ENCODE results near the gene ANKRD33B.
A peak's percentile ranks its signal among the peaks of the same experiment; 100 is the strongest.
"Not testable (repeated sequence)": the region's sequence is repeated elsewhere in the genome, so short reads cannot be mapped to it uniquely, and the experiment has no call there.

ANKRD33B gene

DNA sequence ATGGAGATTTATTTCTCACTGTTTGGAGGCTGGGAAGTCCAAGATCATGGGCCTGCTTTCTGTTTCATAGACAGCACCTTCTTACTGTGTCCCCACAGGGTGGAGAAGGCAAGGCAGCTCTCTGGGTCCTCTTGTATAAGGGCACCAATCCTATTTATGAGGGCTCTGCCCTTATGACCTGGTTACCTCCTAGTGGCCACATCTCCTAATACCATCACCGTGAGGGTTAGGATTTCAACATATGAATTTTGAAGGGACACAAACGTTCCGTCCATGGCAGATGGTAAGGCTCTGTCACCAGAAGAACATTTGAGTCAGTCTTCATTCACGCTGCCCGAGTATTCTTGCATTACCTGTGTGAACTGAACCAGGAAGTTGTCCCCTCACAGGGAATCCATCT is 48.4 kb downstream of the ANKRD33B start:
- DNase-seq (ENCODE audit: low read depth in 2 of 3, low spot score in 1 of 3): no peak

DNA sequence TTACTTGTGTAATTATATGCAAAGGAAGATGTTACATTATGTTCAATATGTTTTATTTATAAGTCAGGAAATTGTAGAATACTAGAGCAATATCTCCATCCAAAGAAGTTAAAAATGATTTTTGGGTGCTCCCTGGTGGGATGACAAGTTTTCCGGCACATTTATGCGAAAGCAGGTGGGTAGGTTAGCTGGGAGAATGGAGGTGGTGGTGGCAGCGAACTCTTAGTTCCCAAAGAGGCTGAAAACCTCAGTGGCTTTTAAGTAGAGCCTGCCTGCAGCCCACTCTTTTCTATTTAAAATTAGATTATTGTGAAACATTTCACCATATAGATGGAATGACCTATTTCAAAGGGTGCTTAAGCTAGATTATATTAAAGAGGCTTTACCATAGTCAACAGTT is 51.8 kb downstream of the ANKRD33B start:
- no peak for DNase-seq (ENCODE audit: low read depth in 2 of 3, low spot score in 1 of 3)

- DNase-seq (ENCODE audit: low read depth in 2 of 3, low spot score in 1 of 3): no peak
Observed at GRCh38 chr5:10617103-10617502, 53.2 kb downstream of the ANKRD33B start.

DNA sequence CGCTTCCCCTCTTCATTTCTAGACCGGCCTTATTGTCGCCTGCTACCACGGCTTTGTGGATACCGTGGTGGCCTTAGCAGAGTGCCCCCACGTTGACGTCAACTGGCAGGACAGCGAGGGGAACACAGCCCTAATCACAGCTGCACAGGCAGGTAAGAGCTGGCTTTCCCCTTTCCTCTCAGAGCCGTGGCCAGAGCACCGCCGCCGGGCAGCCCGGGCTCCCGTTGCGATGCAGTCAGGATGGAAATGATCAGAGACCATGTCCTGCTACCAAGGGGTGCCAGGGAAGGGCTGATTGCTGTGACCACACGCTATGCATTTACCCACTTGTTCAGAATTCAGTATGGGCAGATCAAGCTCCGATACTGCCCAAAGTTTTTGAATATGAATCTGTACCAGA is 54.4 kb downstream of the ANKRD33B start:
- DNase-seq (ENCODE audit: low read depth in 2 of 3, low spot score in 1 of 3): no peak

DNA sequence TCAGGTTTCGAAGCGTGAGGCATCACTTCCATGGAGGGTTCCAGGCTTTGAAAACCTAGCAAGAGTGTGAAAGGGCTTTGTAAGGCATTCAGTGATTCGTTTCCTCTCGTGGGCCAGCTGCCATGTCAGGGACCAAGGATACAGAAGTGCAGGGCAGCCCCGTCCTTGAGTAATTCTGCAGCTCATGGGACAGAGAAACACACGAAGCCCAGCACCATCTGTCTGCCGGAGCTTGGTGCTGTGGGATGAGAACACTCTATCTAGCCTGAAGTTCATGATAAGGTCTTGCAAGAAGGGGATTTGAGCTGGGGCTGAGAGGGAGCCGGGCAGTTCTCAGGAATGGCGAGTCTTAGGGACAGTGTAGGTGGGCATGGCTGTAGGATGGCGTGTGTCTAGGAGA is 55.8 kb downstream of the ANKRD33B start:
- no peak for DNase-seq (ENCODE audit: low read depth in 2 of 3, low spot score in 1 of 3)

GRCh38 chr5:10620346-10620745 is 56.5 kb downstream of the ANKRD33B start:
- DNase-seq (ENCODE audit: low read depth in 2 of 3, low spot score in 1 of 3): no peak

GRCh38 chr5:10621832-10622231 is 58.0 kb downstream of the ANKRD33B start:
- no peak for DNase-seq (ENCODE audit: low read depth in 2 of 3, low spot score in 1 of 3)

DNA sequence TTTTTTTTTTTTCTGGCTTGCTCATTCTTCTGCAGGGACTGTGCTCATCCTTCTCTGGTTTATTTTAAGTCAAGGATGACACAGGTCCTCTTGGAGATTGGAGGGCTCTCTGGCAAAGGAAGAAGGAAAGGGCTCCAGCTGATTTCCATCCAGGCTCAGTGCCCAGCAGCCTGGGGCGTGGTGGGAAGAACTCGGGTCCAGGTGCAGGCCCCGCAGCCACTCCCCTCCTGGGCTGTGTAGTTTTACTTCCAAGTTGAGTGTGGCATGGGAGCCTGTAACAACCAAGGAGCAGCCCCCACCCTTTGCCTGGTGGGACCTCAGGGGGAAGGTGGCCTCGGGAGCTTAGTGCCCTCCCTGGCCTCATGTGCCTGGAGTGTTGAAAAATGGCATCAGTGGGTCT is 58.9 kb downstream of the ANKRD33B start:
- no peak for DNase-seq (ENCODE audit: low read depth in 2 of 3, low spot score in 1 of 3)

- no peak for DNase-seq (ENCODE audit: low read depth in 2 of 3, low spot score in 1 of 3)
Observed at GRCh38 chr5:10623305-10623910, 59.5 kb downstream of the ANKRD33B start.

DNA sequence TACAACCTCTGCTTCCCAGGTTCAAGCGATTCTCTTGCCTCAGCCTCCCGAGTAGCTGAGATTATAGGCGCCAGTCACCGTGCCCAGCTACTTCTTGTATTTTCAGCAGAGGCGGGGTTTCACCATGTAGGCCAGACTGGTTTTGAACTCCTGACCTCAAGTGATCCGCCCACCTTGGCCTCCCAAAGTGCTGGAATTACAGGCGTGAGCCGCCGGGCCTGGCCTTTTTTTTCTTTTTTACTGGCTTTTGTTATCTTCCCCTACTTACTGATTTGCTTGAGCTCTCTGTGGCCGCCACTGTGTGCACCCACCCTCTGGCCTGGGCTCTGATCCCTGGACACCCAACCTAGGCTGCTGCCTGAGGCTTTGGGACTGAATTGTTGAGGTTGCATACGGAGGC is 60.3 kb downstream of the ANKRD33B start:
- no peak for DNase-seq (ENCODE audit: low read depth in 2 of 3, low spot score in 1 of 3)

- no peak for DNase-seq (ENCODE audit: low read depth in 2 of 3, low spot score in 1 of 3)
Observed at GRCh38 chr5:10624679-10625078, 60.8 kb downstream of the ANKRD33B start.

- DNase-seq (ENCODE audit: low read depth in 2 of 3, low spot score in 1 of 3): no peak
Observed at GRCh38 chr5:10625700-10626472, 62.0 kb downstream of the ANKRD33B start.

- DNase-seq (ENCODE audit: low read depth in 2 of 3, low spot score in 1 of 3): no peak
Observed at GRCh38 chr5:10626473-10627013, 62.7 kb downstream of the ANKRD33B start.

DNA sequence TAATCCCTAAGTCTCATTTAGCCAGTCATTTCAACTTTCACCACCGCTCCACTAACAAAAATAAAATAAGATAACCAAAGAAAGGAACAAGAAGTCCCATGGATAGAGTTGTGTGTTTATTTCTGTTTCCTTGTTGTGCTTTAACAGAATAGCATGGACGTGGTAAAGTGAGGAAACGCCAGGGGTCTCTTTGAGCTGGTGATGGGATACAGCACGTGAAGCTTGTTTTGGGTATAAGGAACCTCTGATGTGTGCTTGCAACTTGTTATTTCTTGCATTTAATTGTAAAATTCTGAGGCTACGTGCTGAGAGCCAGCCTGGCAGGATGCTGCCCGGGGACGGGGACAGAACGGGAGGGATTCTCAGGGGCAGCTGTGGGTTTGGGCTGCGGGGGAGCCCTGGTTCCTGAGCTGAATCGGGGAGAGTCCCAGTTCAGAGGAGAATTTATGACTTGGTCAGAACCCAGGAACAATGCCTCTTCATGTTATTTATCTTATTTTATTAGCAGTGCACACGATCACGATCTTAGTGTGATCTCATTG is 63.4 kb downstream of the ANKRD33B start:
- DNase-seq (ENCODE audit: low read depth in 2 of 3, low spot score in 1 of 3): no peak

DNA sequence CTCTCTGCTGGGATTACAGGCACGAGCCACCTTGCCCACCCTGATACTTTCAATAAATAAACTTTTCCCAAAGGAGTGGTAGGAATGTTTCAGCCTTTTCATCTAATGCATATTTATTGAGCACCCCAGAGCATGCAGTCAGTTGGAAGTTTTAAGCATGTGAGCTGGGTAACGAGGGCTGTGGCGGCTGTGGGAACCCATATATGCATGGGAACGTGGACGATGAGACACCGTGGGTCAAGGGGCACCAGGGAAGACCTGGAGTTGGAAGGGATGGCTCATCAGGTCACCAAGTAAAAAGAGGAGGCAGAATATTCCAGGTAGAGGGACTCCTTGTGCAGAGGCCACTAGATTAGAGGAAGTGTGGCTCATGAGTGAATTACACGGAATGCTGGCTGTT is 64.7 kb downstream of the ANKRD33B start:
- DNase-seq (ENCODE audit: low read depth in 2 of 3, low spot score in 1 of 3): no peak

DNA sequence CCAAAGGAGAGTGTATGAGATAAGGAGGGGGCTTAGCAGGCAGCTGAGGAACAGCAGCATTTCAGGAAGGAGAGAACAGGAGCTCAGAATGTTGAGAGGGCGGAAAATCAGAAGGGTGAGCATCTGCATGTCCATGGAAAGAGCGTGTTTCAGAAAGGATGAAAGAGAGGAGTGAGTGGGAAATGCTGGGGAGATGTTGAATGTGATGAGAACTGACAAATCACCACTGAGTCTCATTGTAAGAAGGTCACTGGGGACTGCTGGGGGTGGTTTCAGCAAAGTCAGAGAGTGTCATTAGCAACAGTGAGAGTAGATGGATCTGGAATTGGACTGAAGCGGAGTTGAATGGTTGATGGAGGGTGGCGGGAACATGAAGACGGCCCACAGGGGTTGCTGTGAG is 65.8 kb downstream of the ANKRD33B start:
- DNase-seq (ENCODE audit: low read depth in 2 of 3, low spot score in 1 of 3): no peak

- no peak for DNase-seq (ENCODE audit: low read depth in 2 of 3, low spot score in 1 of 3)
Observed at GRCh38 chr5:10630126-10630525, 66.3 kb downstream of the ANKRD33B start.

GRCh38 chr5:10630744-10631143 is 66.9 kb downstream of the ANKRD33B start:
- not testable (repeated sequence) for DNase-seq (ENCODE audit: low read depth in 2 of 3, low spot score in 1 of 3)

DNA sequence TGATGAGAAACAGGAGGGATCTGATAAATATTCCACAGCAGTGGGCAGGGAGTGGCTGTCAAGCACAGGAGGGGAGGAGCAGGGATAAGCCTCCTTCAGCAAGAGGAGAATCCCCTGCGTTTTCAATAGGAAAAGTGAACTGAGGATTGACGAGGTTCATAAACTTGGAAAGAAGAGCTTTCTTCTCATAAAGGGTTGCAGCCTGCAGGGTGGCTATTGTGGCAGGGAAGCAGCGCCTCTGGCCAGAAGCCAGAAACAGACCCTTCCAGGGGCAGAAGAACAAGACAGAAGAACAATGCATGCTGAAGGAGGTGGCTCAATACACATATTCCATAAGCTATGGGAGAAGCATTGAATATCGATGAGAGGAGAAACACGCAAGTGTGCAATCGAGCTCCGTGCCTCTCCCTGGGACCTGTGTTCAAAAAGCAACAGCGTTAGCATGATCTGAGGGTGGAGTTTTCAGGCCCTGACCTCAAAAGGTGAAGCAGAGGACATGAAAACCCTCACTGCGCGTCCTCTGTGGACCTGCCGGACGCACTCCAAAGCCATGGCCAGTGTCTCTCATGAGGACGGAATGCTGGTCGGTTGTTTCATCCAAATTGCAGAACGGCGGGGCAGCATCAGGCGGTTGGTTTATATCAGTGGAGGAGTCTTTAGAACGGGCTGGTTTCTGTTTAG is 67.6 kb downstream of the ANKRD33B start:
- no peak for DNase-seq (ENCODE audit: low read depth in 2 of 3, low spot score in 1 of 3)

DNA sequence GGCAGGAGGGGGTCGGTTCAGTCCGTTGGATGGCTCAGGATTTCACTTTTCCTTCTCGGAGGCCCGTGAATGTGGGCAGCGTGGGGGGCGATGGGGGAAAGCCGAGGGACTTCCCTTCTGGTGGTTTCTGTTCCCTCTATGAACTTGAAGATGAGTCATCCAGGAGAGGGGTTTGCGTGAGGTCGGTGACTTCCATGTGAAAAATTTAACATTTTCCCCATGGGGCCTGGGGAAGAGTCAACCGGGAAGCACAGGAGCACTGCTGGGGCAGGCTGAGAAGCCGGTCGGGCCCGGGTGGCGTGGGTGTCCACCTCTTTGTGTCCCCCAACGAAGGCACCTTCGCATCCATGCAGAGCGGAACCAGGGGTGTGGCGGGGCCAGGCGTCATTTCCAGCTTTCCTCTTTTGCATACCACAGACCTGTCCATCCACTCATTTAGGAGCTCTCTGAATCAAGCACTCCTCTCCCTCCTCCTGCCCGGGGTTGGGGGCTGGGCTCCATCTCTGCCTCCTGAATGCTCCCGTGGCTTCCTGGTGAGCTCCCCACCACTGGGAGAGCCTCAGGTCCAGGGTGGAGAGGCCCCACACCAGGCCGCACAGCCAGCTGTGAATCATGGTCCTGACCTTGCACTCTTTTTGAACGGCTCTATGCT is 68.4 kb downstream of the ANKRD33B start:
- peak; percentile 34 to 67 (median 57) for DNase-seq (ENCODE audit: low read depth in 2 of 3, low spot score in 1 of 3)

Measured in stimulated activated CD4-positive, alpha-beta T cell treated with anti-CD3 and anti-CD28 coated beads, Interleukin-12 subunit alpha, Interleukin-12 subunit beta, amount 100 ng/mL, for 48 hours (primary cell).